Trophoblast cell (in vitro differentiated cells and primary cell): ENCODE measurements around the gene TMEM132D.

Source experiments
- DNase-seq, 2 donors: peaks; one replicate each; pipeline ENCODE4 v3.0.0-alpha.2; 2016
- H2AFZ ChIP-seq: 2 replicates; pipeline ENCODE4 v1.6.1; 2013; ENCODE audit warnings: low read length, moderate library complexity, mild to moderate bottlenecking; ENCODE audit not compliant: insufficient read depth, poor library complexity
- H2AK5ac ChIP-seq: 2 replicates; pipeline ENCODE4 v1.6.1; 2013; ENCODE audit warnings: mild to moderate bottlenecking, low read length
- H2BK120ac ChIP-seq: 2 replicates; pipeline ENCODE4 v1.6.1; 2013; ENCODE audit warnings: low read length, mild to moderate bottlenecking, moderate library complexity; ENCODE audit not compliant: insufficient read depth, poor library complexity
- H2BK12ac ChIP-seq: 2 replicates; pipeline ENCODE4 v1.6.1; 2013; ENCODE audit warnings: mild to moderate bottlenecking, low read length, moderate library complexity
- H2BK5ac ChIP-seq: 2 replicates; pipeline ENCODE4 v1.6.1; 2013; ENCODE audit warnings: low read length, low read depth, moderate library complexity, mild to moderate bottlenecking; ENCODE audit not compliant: poor library complexity
- H3K14ac ChIP-seq: 2 replicates; pipeline ENCODE4 v1.6.1; 2013; ENCODE audit warnings: mild to moderate bottlenecking, low read length
- H3K18ac ChIP-seq: 2 replicates; pipeline ENCODE4 v1.6.1; 2013; ENCODE audit warnings: mild to moderate bottlenecking, low read length
- H3K23ac ChIP-seq: 2 replicates; pipeline ENCODE4 v1.6.1; 2013; ENCODE audit warnings: low read length
- H3K27ac ChIP-seq: 2 replicates; pipeline ENCODE4 v1.5.1; 2013; ENCODE audit warnings: low read depth, mild to moderate bottlenecking, inconsistent platforms, low read length, moderate library complexity
- H3K27me3 ChIP-seq: 2 replicates; pipeline ENCODE4 v1.6.1; 2013; ENCODE audit warnings: inconsistent platforms, mild to moderate bottlenecking, low read length, moderate library complexity; ENCODE audit not compliant: insufficient read depth
- H3K36me3 ChIP-seq, 2 experiments: 1 replicate in 1 of 2; 2 replicates in 1 of 2; pipeline ENCODE4 v1.6.1; 2013; ENCODE audit warnings: low read length in 2 of 2, mild to moderate bottlenecking in 2 of 2, moderate library complexity in 1 of 2; ENCODE audit not compliant: insufficient read depth in 2 of 2, control insufficient read depth in 1 of 2
- H3K4ac ChIP-seq: 2 replicates; pipeline ENCODE4 v1.6.1; 2013; ENCODE audit warnings: low read depth, mild to moderate bottlenecking, low read length, moderate library complexity
- H3K4me1 ChIP-seq, 2 experiments: 1 replicate in 1 of 2; 2 replicates in 1 of 2; pipeline ENCODE4 v1.6.1; 2013; ENCODE audit warnings: low read length in 2 of 2, mild to moderate bottlenecking in 2 of 2, moderate library complexity in 1 of 2; ENCODE audit not compliant: insufficient read depth in 2 of 2, control insufficient read depth in 1 of 2
- H3K4me2 ChIP-seq: 2 replicates; pipeline ENCODE4 v1.6.1; 2013; ENCODE audit warnings: inconsistent platforms, mild to moderate bottlenecking, low read length, moderate library complexity
- H3K4me3 ChIP-seq: 2 replicates; pipeline ENCODE4 v1.5.1; 2013; ENCODE audit warnings: mild to moderate bottlenecking, low read depth, low read length, inconsistent platforms
- H3K79me1 ChIP-seq: one replicate; pipeline ENCODE4 v1.6.1; 2013; ENCODE audit warnings: low read length
- H3K79me2 ChIP-seq: 2 replicates; pipeline ENCODE4 v1.6.1; 2013; ENCODE audit warnings: low read length, mild to moderate bottlenecking; ENCODE audit not compliant: control insufficient read depth, insufficient read depth, poor library complexity
- H3K9ac ChIP-seq: 2 replicates; pipeline ENCODE4 v1.6.1; 2013; ENCODE audit warnings: mild to moderate bottlenecking, low read length
- H3K9me3 ChIP-seq: 2 replicates; pipeline ENCODE4 v1.6.1; 2013; ENCODE audit warnings: low read depth, mild to moderate bottlenecking, control low read depth, inconsistent platforms, low read length; ENCODE audit not compliant: insufficient read depth
- H4K12ac ChIP-seq: 2 replicates; pipeline ENCODE4 v1.6.1; 2013; ENCODE audit warnings: low read depth, mild to moderate bottlenecking, low read length, moderate library complexity
- H4K8ac ChIP-seq: 2 replicates; pipeline ENCODE4 v1.6.1; 2013; ENCODE audit warnings: low read depth, mild to moderate bottlenecking, low read length, moderate library complexity
- H4K91ac ChIP-seq: one replicate; pipeline ENCODE4 v1.6.1; 2013; ENCODE audit warnings: low read depth, mild to moderate bottlenecking, low read length, moderate library complexity
- WGBS: extraction: QIAGEN DNeasy Blood & Tissue Kit; methylation state at CpG from one replicate; pipeline ENCODE4 v1.1.7; 2013; ENCODE audit warnings: missing lambda C conversion rate; ENCODE audit not compliant: insufficient read length, insufficient coverage; ENCODE audit errors: extremely low coverage; 5-methylcytosine and 5-hydroxymethylcytosine counted together

Gene TMEM132D

GRCh38 chr12:129073157-129073915, 830.5 kb downstream of the TMEM132D start:
- Histone ChIP-seq H3K4me2 (no peak overlapping the region), H3K18ac (no peak overlapping the region)
- no CpG with 5 or more reads among the region's 21 CpGs for WGBS

DNA sequence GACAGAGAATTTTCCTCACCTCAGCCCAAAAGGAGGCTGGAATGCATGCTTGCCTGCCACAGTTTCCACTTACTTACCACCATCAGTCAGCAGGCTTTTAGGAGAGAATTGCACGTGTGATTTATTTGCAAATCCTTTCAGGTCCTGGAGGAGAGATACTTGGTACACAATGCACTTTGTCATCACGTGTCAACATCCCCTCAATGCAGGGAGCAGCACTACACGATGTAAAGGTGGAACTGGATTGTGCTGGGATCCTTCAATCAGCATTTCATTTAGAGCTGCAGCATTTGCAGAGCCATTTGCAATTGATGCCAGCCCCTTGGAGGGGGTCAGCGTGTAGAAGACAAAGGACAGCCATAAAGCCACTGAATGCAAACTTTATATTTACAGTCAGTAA, 832.5 kb downstream of the TMEM132D start:
- Histone ChIP-seq H3K4me2 (no peak overlapping the region), H3K14ac (no peak overlapping the region), H3K79me1 (no peaks in the 10 kb centered on the region), H4K8ac (no peak overlapping the region), H3K4me3 (no peak overlapping the region), H3K4ac (no peak overlapping the region), H4K12ac (no peak overlapping the region), H3K27ac (no peak overlapping the region), H3K23ac (no peak overlapping the region), H3K18ac (no peak overlapping the region), H3K9me3 (peaks cover 2% of the 10 kb centered on the region), H2BK5ac (no peak overlapping the region), H2AK5ac (no peak overlapping the region), H4K91ac (no peak overlapping the region), H2BK120ac (no peak overlapping the region), H3K36me3 (no peaks in the 10 kb centered on the region), H3K4me1 (peaks cover 3 to 5% of the 10 kb centered on the region in 2 experiments), H2BK12ac (no peak overlapping the region), H3K9ac (no peak overlapping the region), H3K27me3 (no peaks in the 10 kb centered on the region), H3K79me2 (no peaks in the 10 kb centered on the region), H2AFZ (no peak overlapping the region)
- no CpG with 5 or more reads among the region's 4 CpGs for WGBS
- no peak for DNase-seq

More at GRCh38 chr12:129073157-129073915, 830.5 kb downstream of the TMEM132D start:
- Histone ChIP-seq H3K36me3 (no peaks in the 10 kb centered on the region), H2BK120ac (no peak overlapping the region), H3K79me1 (no peaks in the 10 kb centered on the region), H4K8ac (no peak overlapping the region), H4K12ac (no peak overlapping the region), H3K23ac (no peak overlapping the region), H3K79me2 (no peaks in the 10 kb centered on the region), H2BK5ac (no peak overlapping the region), H3K4me3 (no peak overlapping the region), H3K9me3 (peaks cover 2% of the 10 kb centered on the region), H3K4me1 (no peaks in the 10 kb centered on the region), H3K4ac (no peak overlapping the region), H3K14ac (no peak overlapping the region), H3K27ac (no peak overlapping the region), H2AFZ (no peak overlapping the region), H3K9ac (no peak overlapping the region), H2BK12ac (no peak overlapping the region), H4K91ac (no peak overlapping the region), H2AK5ac (no peak overlapping the region), H3K27me3 (no peaks in the 10 kb centered on the region)
- DNase-seq: no peak

DNA sequence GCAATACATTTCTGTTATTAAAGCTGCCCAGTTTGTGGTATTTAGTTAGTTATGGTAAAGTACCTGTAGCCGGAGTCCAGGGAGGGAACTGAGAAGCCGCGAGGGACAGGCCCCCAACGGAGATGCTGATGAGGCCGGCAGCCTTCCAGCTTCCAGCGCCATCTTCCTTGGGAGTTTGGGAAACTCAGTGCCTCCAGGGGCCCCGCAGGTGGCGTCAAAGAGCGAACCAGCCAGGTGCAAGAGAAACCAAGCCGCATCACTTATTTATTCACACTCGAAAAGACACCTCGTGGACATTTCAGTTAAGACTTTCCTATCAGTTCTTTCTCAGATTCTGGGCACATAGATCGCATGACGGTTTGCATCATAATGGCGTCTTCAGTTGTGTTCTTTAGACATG, 833.9 kb downstream of the TMEM132D start:
- Histone ChIP-seq H2BK12ac (no peak overlapping the region), H3K14ac (no peak overlapping the region), H4K12ac (no peak overlapping the region), H2AFZ (no peak overlapping the region), H3K9me3 (peaks cover 2% of the 10 kb centered on the region), H4K91ac (no peak overlapping the region), H3K4me1 (peaks cover 3 to 5% of the 10 kb centered on the region in 2 experiments), H3K36me3 (no peaks in the 10 kb centered on the region), H4K8ac (no peak overlapping the region), H3K23ac (no peak overlapping the region), H3K4me2 (no peak overlapping the region), H3K79me1 (no peaks in the 10 kb centered on the region), H2BK120ac (no peak overlapping the region), H3K4ac (no peak overlapping the region), H2BK5ac (no peak overlapping the region), H2AK5ac (no peak overlapping the region), H3K79me2 (no peaks in the 10 kb centered on the region), H3K18ac (no peak overlapping the region), H3K9ac (no peak overlapping the region), H3K27ac (no peak overlapping the region), H3K27me3 (no peaks in the 10 kb centered on the region), H3K4me3 (no peak overlapping the region)
- no CpG with 5 or more reads among the region's 15 CpGs for WGBS
- DNase-seq: no peak

DNA sequence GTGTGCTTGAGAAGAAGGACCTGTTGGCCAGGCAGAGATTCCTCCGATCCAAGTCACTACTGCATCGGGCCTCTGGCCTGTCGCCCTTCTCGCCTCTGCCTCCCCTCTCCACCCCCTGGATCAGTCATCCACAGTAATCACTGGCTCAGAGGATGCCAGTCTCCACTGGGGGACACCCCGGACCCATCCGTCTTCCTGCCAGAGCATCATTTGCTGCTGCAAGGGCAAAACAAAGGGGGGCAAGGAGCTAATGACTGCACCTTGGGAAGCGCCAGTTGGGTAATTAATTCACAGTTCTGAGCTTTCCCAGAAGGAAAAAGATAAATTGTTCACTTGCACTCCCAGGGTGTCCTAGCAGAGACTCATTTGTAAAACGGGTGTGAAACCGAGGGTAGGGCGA, 835.1 kb downstream of the TMEM132D start:
- Histone ChIP-seq H3K4me3 (no peak overlapping the region), H4K12ac (no peak overlapping the region), H3K9ac (no peak overlapping the region), H3K18ac (no peak overlapping the region), H3K79me2 (no peaks in the 10 kb centered on the region), H3K9me3 (peaks cover 3% of the 10 kb centered on the region), H2BK120ac (no peak overlapping the region), H2AFZ (no peak overlapping the region), H3K4me2 (no peak overlapping the region), H4K91ac (no peak overlapping the region), H3K14ac (no peak overlapping the region), H3K79me1 (no peaks in the 10 kb centered on the region), H2BK12ac (no peak overlapping the region), H2BK5ac (no peak overlapping the region), H3K4ac (no peak overlapping the region), H3K27ac (no peak overlapping the region), H3K23ac (no peak overlapping the region), H3K36me3 (no peaks in the 10 kb centered on the region), H3K27me3 (no peaks in the 10 kb centered on the region), H4K8ac (no peak overlapping the region), H3K4me1 (peaks cover 3 to 5% of the 10 kb centered on the region in 2 experiments), H2AK5ac (no peak overlapping the region)
- DNase-seq: no peak
- WGBS: no CpG with 5 or more reads among the region's 10 CpGs
